Ovary (tissue), 3 donors: ENCODE data around the gene MS4A8.

Experiments used
- CTCF ChIP-seq, 3 donors: fragments of 450-650 bp in 2 of 3; fragments of 200-600 bp in 1 of 3; IDR thresholded peaks; one replicate each; pipeline versions ENCODE4 v1.5.1 to v1.8.0; 2016 to 2022; ENCODE audit warnings: antibody characterized with exemption in 3 of 3, mild to moderate bottlenecking in 1 of 3
- POLR2A ChIP-seq: fragments of 450-650 bp; IDR thresholded peaks from one replicate; pipeline ENCODE4 v1.6.1; 2017; ENCODE audit warnings: antibody characterized with exemption, mild to moderate bottlenecking, moderate library complexity
- donor health status: DM: no; HTN: no; CAD: no.

GRCh38 chr11:60740573-60740972, 41.2 kb downstream of the MS4A8 start:
- TF ChIP-seq CTCF (IDR thresholded peaks at IDR 0.05): no peak
- TF ChIP-seq POLR2A: no peak
